A673 (cell line): ENCODE results near the gene SELENON. TPM values are rescaled to one million over a fixed set of nuclear protein-coding genes. Genes with fewer than 3 reads are reported as not detected.

Source experiments
- BruUV-seq: library from RNA; stranded (reverse); fragments of 400-500 nt; replicated peaks from 2 replicates; lab custom pipeline; 2021; lab: Mats Ljungman, UMichigan
- CTCF ChIA-PET: fragments of 300-600 bp; sonication (Branson Sonifier 250); formaldehyde crosslinking; loops from one replicate; lab custom pipeline; 2022; ENCODE audit warnings: antibody characterized with exemption; lab: Charles Lee
- POLR2A ChIA-PET: fragments of 300-600 bp; sonication (Branson Sonifier 250); formaldehyde crosslinking; loops from one replicate; lab custom pipeline; 2022; ENCODE audit warnings: antibody characterized with exemption; ENCODE audit not compliant: low non-redundant PET; lab: Charles Lee
- DNase-seq: peaks from one replicate; pipeline ENCODE4 v3.0.0-alpha.2; 2015; ENCODE audit warnings: low spot score
- H3K27ac ChIP-seq: fragments of 200-600 bp; sonication (generic); 2 replicates; pipeline ENCODE4 v1.5.1; 2016; ENCODE audit warnings: mixed run types, low read depth, mild to moderate bottlenecking, mixed read lengths, antibody characterized with exemption, low read length; ENCODE audit not compliant: poor library complexity, severe bottlenecking
- H3K27me3 ChIP-seq: fragments of 200-600 bp; sonication (generic); replicated peaks from 2 replicates; pipeline ENCODE4 v1.6.1; 2017; ENCODE audit warnings: mixed run types, low read depth, mild to moderate bottlenecking, mixed read lengths, antibody characterized with exemption, low read length; ENCODE audit not compliant: insufficient read depth, poor library complexity
- H3K36me3 ChIP-seq: fragments of 200-600 bp; sonication (generic); 2 replicates; pipeline ENCODE4 v1.6.1; 2016; ENCODE audit warnings: mixed run types, mild to moderate bottlenecking, mixed read lengths, antibody characterized with exemption, low read length; ENCODE audit not compliant: insufficient read depth, poor library complexity, severe bottlenecking
- H3K4me1 ChIP-seq: fragments of 200-600 bp; sonication (generic); 2 replicates; pipeline ENCODE4 v1.6.1; 2017; ENCODE audit warnings: mixed run types, mild to moderate bottlenecking, mixed read lengths, antibody characterized with exemption, low read length; ENCODE audit not compliant: insufficient read depth, poor library complexity, severe bottlenecking
- H3K4me3 ChIP-seq: fragments of 200-600 bp; sonication (generic); 2 replicates; pipeline ENCODE4 v1.5.1; 2016; ENCODE audit warnings: low read depth, mixed run types, mild to moderate bottlenecking, mixed read lengths, low read length; ENCODE audit not compliant: poor library complexity, severe bottlenecking
- H3K9me3 ChIP-seq: fragments of 200-600 bp; sonication (generic); 2 replicates; pipeline ENCODE4 v1.6.1; 2016; ENCODE audit warnings: mixed run types, low read depth, mild to moderate bottlenecking, mixed read lengths, antibody characterized with exemption, low read length; ENCODE audit not compliant: poor library complexity, severe bottlenecking
- EZH2 ChIP-seq: fragments of 200-600 bp; sonication (generic); IDR thresholded peaks from 2 replicates; pipeline ENCODE4 v1.6.1; 2017; ENCODE audit warnings: borderline replicate concordance, low read depth, mild to moderate bottlenecking, mixed read lengths, antibody characterized with exemption, low read length; ENCODE audit not compliant: poor library complexity, severe bottlenecking
- intact Hi-C: fragments of 100-400 bp; cut with micrococcal nuclease; formaldehyde crosslinking; loops from one replicate; pipeline ENCODE4 v1.10.0; 2022; ENCODE audit not compliant: unreplicated experiment
- total RNA-seq: library from RNA; stranded (reverse); gene quantifications from 2 replicates; pipeline ENCODE4 v1.2.3, GENCODE V29; 2021
- TF ChIP-seq, protein P1 (sequence below): fragments of 300-800, 200-600 bp; sonication (generic); conservative IDR thresholded peaks from 2 replicates; pipeline ENCODE4 v1.5.1; 2017; ENCODE audit warnings: low read depth, mild to moderate bottlenecking, antibody characterized with exemption, low read length, moderate library complexity, mixed read lengths

Gene SELENON
- total RNA-seq, 1 experiment from 2014 or later: 50.4 TPM

DNA sequence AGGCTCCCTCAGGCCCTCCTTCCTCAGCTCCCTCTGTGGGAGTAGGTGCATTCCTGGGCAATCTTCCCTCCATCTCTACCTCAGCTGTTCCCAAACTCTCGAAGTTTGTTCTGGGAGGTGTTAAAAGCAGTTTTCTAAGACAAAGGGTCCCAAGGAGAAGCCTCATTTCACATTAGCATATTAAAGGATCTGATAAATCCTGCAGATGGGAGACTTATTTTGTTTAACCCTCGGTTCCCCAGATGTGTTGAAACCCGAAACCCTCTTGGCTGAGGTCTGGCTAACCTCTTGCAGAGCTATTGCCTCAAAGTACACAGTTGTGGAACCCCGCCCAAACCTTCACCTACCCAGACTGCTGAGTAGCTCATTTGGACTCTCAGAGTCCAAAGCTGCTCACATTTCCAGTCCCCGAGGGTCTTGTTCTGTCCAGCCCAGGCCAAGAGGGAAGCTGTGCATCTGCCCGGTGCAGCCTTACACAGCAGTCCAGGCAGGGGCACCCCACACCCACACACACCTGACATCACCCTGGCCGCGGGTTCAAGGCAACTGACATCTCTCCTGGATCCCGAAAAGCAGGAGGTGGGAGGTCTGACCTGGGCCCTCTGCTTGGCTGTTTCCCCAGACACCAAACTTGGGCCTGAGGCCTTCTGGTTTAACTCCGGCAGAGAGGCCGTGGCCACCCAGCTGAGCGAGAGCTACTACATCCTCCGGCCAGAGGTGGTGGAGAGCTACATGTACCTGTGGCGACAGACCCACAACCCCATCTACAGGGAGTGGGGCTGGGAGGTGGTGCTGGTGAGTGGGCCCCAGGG is 19.5 kb upstream of the SELENON start:
- DNase-seq: no peak
- intact Hi-C loops: no loop called here
- POLR2A ChIA-PET: no interaction called here
- BruUV-seq: no TSS peak
- Histone ChIP-seq H3K36me3 (no peaks in the 10 kb centered on the region), H3K27ac (no peak overlapping the region), H3K4me1 (peaks cover 4% of the 10 kb centered on the region), H3K27me3 (no peaks in the 10 kb centered on the region), H3K9me3 (no peaks in the 10 kb centered on the region), H3K4me3 (no peak overlapping the region)
- no peak for TF ChIP-seq EZH2
- TF ChIP-seq, protein P1, sequence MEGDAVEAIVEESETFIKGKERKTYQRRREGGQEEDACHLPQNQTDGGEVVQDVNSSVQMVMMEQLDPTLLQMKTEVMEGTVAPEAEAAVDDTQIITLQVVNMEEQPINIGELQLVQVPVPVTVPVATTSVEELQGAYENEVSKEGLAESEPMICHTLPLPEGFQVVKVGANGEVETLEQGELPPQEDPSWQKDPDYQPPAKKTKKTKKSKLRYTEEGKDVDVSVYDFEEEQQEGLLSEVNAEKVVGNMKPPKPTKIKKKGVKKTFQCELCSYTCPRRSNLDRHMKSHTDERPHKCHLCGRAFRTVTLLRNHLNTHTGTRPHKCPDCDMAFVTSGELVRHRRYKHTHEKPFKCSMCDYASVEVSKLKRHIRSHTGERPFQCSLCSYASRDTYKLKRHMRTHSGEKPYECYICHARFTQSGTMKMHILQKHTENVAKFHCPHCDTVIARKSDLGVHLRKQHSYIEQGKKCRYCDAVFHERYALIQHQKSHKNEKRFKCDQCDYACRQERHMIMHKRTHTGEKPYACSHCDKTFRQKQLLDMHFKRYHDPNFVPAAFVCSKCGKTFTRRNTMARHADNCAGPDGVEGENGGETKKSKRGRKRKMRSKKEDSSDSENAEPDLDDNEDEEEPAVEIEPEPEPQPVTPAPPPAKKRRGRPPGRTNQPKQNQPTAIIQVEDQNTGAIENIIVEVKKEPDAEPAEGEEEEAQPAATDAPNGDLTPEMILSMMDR: no peak
- CTCF ChIA-PET: no interaction called here

DNA sequence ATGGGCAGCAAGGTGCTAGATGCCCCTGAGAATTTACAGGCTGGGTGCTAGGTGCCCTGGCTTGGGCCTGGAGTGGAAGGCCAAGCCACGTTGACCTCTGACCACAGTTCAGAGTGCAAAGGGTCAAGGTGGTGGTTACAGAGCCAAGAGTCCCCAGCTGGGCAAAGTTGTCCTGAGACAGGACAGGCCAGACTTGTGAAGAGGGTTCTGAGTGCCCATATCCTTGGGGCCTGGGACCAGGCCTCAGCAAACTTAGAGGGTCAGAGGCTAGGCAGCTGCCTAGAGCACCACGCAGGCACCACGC is 18.9 kb upstream of the SELENON start:
- Histone ChIP-seq H3K27me3 (no peaks in the 10 kb centered on the region), H3K4me3 (no peak overlapping the region), H3K36me3 (no peaks in the 10 kb centered on the region), H3K4me1 (peaks cover 4% of the 10 kb centered on the region), H3K9me3 (no peaks in the 10 kb centered on the region), H3K27ac (no peak overlapping the region)
- no peak for TF ChIP-seq EZH2
- TF ChIP-seq, protein P1: no peak
- no TSS peak for BruUV-seq
- no peak for DNase-seq
- ChIA-PET POLR2A (no interaction called here), CTCF (no interaction called here)
- intact Hi-C loops: no loop called here

DNA sequence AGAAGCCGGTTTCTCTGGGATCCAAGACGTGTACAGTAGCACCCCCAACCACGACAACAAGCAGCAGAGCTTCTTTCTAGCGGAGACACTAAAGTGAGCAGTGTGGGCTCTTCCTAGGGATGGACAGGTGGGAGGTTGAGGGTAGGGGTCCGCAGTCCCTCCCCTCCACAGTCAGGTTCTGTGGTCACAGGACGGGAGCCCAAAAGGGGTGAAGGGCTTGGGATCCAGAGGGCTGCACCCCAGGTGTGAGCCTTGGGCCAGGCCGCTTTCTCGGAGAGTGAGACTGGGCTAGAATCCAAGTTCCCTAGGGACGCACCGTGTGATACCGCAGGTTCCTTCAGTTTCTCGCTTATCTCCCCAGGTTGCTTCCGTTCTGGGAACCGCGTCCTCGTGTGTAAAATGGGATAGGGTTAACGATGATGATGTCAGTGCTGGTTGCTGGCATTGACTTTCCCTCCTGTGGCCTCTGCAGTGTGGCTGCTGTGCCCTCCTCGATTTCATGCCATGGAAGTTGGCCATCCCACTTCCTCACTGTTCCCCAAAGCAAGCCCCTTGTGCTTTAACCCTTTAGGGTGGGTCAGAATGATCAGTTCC is 17.3 kb upstream of the SELENON start:
- intact Hi-C loops: no loop called here
- Histone ChIP-seq H3K36me3 (no peaks in the 10 kb centered on the region), H3K4me3 (no peak overlapping the region), H3K27ac (no peak overlapping the region), H3K27me3 (no peaks in the 10 kb centered on the region), H3K4me1 (peaks cover 4% of the 10 kb centered on the region), H3K9me3 (no peaks in the 10 kb centered on the region)
- CTCF ChIA-PET: no interaction called here
- POLR2A ChIA-PET: no interaction called here
- TF ChIP-seq EZH2: no peak
- TF ChIP-seq, protein P1: no peak
- DNase-seq: peak; percentile 35
- BruUV-seq: no TSS peak
